NCI-H2227 (cell line): ENCODE results near the gene ANKRD34B.

Experiments used
- DNase-seq: peaks from one replicate; lab custom pipeline; 2025; ENCODE audit not compliant: unreplicated experiment; lab: John Stamatoyannopoulos, UW

Gene ANKRD34B

GRCh38 chr5:80573062-80573461 is 3.0 kb upstream of the ANKRD34B start:
- DNase-seq, result no peak

GRCh38 chr5:80569086-80569960 is 757 bp downstream of the ANKRD34B start:
- no peak for DNase-seq

DNA sequence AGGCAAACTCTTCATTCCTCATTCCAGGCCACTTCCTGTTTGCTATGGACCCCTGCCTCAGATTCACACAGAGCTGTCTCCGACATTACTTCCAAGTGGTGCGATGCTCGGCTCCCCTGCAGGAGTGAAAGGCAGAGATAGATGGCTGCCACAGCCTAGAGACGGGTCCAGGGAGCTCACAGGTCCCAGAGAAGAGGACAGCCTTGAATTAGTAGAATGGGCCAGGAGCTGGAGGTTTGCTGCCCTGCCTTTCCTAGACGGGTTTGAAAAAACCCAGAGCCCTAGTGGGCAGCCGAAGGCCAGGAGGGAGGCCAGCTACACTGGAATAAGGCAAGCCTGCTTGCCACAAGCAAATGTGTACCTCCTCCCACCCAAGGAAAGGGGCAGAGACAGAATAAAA is 1.8 kb downstream of the ANKRD34B start:
- no peak for DNase-seq

- no peak for DNase-seq
Observed at GRCh38 chr5:80566711-80567259, 3.3 kb downstream of the ANKRD34B start.

DNA sequence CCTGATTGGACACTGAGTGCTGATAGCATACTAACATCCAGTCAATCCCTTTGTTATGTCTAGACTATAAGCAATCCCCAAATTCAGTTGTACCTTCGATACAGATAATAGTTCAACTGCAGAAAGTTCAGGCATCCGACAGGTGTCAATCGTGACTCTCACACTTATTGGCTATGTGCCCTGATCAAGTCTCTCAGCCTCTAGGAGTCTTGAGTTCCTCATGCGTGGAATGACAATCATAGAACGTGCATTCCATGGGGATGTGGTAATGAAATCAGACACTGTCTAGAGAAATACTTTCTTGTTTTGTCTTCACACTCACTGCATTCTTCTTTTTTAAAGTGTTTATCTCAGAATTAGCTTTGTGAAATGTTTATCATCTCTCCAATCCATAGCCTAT is 4.8 kb downstream of the ANKRD34B start:
- no peak for DNase-seq

GRCh38 chr5:80559244-80559643 is 10.8 kb downstream of the ANKRD34B start:
- no peak for DNase-seq

DNA sequence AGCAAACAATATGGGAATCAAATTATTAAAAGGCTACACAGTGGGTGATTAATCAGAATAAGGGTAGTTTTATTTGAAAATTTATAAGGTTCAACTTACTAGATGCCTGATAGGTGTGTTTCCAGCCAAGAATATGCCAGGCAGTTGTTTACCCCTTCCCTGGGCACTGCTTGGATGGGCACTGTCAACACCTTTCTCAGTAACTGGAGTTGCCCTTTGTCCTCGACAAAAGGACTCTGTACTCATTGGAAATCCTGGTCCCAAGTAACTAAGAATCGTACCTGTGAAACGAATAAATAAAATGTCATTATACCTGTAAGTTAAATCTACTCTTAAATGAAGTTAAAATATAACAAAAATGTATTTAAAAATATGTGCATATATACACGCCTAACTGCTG is 15.0 kb downstream of the ANKRD34B start:
- DNase-seq, result no peak

DNA sequence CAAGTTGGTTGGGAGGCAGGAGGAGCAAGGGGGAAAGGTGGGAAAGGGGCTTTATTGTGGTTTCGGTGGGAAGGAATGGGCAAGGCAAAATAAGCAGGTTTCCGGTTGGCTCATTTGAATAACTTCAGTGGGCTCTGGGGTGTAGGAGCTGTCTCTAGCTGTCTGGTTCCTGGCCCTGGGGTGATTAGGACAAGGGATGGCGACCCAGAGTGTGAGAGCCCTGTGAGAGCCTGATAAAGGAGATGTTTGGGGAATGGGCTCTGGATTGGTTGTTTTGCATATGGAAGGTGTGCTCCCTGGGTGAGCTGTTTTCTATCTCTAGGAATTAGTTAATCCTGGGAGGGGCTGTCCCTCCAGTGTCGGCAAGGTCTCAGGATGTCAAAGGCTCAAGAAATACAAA is 15.4 kb downstream of the ANKRD34B start:
- DNase-seq, result no peak

GRCh38 chr5:80541392-80541791 is 28.7 kb downstream of the ANKRD34B start:
- DNase-seq, result no peak

DNA sequence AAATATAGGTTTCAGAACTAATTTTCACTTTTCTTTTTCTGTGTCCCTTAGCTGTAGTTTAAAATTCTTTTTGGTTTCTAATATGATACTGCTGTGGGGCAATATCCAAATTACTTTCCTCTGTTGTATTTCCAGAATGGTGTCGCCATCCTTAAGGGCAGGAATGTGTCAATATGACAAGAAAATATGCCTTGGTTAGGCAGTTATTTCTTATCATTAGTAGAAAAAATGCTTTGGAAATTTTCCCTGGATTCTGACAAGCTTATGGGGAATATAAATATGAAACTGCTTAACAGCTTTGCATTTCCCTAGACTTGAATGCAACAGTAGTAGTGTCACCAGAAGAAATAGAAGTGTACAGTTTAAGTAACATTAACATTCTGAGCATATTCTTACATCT is 29.4 kb downstream of the ANKRD34B start:
- DNase-seq, result no peak

GRCh38 chr5:80516826-80517225 is 53.3 kb downstream of the ANKRD34B start:
- no peak for DNase-seq

DNA sequence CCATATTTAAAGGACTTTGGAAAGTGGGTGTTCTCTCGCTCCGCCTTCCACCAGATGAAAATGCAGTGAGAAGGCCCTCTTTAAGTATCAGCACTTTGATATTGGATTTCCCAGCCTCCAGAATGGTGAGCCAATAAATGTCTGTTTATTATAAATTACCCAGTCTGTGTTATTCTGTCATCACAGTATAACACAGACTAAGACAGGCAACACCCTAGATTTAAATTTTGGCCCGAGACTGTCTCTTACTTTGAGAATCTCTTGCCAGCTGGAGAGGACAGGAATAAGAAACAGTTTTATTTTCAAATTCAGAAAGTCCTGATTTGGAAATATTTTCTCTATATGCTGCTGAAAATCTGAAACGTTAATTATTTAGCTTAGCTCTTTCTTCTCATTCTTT is 60.7 kb downstream of the ANKRD34B start:
- DNase-seq, result no peak

- DNase-seq, result no peak
Observed at GRCh38 chr5:80508844-80509243, 61.2 kb downstream of the ANKRD34B start.

DNA sequence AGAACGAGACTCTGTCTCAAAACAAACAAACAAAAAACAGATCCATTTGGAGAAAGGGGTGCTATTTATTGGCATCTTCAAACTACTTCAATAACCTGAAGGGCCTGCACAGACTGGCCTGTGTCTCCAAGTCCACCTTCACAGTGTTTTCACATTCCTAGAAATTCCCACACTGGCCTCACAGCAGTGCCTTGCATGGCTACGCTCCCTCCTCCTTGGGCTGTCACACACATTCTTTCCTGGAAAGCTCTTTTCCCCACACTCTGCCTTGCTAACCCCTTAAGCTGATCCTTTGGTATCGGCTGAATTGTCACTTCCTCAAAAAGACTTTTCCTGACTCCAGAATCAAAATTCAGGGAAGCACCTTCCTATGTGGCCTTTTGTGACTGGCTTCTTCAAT is 62.4 kb downstream of the ANKRD34B start:
- DNase-seq, result no peak
